ENCODE data around the gene CYTH2. TPM values are rescaled to one million over a fixed set of nuclear protein-coding genes. Genes with fewer than 3 reads are reported as not detected.
"Not testable (repeated sequence)": the region's sequence is repeated elsewhere in the genome, so short reads cannot be mapped to it uniquely, and the experiment has no call there.

CYTH2 gene
- total RNA-seq, 1 experiment from 2014 or later = 32.5 TPM

- Histone ChIP-seq H3K9me3 (ENCODE audit: low read length) (no peaks in the 10 kb centered on the region), H3K4me1 (ENCODE audit: low read length) (no peaks in the 10 kb centered on the region), H2AFZ (ENCODE audit: low read length) (no peak overlapping the region), H3K27ac (ENCODE audit: low read length) (no peak overlapping the region), H4K20me1 (ENCODE audit: insufficient read depth, low read depth, low read length) (no peaks in the 10 kb centered on the region), H3K4me3 (ENCODE audit: low read length) (no peak overlapping the region), H3K9ac (ENCODE audit: low read length) (no peak overlapping the region), H3K79me2 (ENCODE audit: low read length) (no peaks in the 10 kb centered on the region), H3K4me2 (ENCODE audit: low read depth, low read length, poor library complexity, severe bottlenecking) (no peak overlapping the region), H3K36me3 (ENCODE audit: insufficient read depth, low read length) (no peaks in the 10 kb centered on the region), H3K27me3 (ENCODE audit: low read length) (no peaks in the 10 kb centered on the region), H3K9me2 (replicated peaks; ENCODE audit: insufficient read depth, low read length) (no peaks in the 10 kb centered on the region)
- no peak for DNase-seq
Observed at GRCh38 chr19:48483301-48483700, 14.1 kb downstream of the CYTH2 start.

GRCh38 chr19:48484247-48484893 lies 15.2 kb downstream of the CYTH2 start:
- no peak overlapping the region for H3K4me3 ChIP-seq (ENCODE audit: low read length)

DNA sequence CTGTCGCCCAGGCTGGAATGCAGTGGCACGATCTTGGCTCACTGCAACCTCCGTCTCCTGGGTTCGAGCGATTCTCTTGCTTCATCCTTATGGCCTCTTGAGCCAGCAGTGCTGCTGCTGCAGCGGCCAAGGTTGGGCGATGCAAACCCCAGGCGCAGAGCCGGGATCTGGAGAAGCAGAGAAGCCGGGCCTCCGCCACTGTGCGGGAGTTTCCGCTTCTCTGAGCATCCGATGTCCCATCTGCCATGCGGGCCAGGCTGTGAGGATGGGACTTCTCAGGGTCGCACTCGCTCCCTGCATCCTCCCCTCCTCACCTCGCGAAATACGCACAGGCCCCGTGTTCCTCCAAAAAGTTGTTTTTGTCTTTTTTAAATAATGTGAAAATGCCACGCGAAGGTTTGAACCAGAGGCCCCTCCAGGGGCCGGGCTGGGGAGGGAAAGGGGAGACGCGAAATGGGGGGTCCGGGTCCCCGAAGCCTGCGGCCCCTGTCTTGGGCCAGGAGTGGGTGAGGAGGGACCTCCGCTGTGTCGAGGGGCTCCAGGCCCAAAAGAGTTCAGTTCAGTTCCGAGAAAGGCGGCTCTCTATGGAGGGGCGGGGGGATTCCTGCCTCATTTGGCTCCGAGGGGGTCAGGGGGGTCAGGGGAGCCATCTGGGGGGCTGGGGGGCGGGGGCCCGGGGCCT lies 15.9 kb downstream of the CYTH2 start:
- no peak for DNase-seq
- Histone ChIP-seq H3K4me1 (ENCODE audit: low read length) (no peaks in the 10 kb centered on the region), H3K79me2 (ENCODE audit: low read length) (no peaks in the 10 kb centered on the region), H2AFZ (ENCODE audit: low read length) (no peak overlapping the region), H3K9ac (ENCODE audit: low read length) (no peak overlapping the region), H3K27me3 (ENCODE audit: low read length) (no peaks in the 10 kb centered on the region), H3K9me2 (replicated peaks; ENCODE audit: insufficient read depth, low read length) (no peaks in the 10 kb centered on the region), H3K4me3 (ENCODE audit: low read length) (no peak overlapping the region), H3K36me3 (ENCODE audit: insufficient read depth, low read length) (no peaks in the 10 kb centered on the region), H4K20me1 (ENCODE audit: insufficient read depth, low read depth, low read length) (no peaks in the 10 kb centered on the region), H3K27ac (ENCODE audit: low read length) (no peak overlapping the region), H3K4me2 (ENCODE audit: low read depth, low read length, poor library complexity, severe bottlenecking) (no peak overlapping the region), H3K9me3 (ENCODE audit: low read length) (no peaks in the 10 kb centered on the region)

More at GRCh38 chr19:48484247-48484893, 15.2 kb downstream of the CYTH2 start:
- Histone ChIP-seq H3K9me2 (replicated peaks; ENCODE audit: insufficient read depth, low read length) (no peaks in the 10 kb centered on the region), H3K9ac (ENCODE audit: low read length) (no peak overlapping the region), H3K36me3 (ENCODE audit: insufficient read depth, low read length) (no peaks in the 10 kb centered on the region), H3K27ac (ENCODE audit: low read length) (no peak overlapping the region), H3K27me3 (ENCODE audit: low read length) (no peaks in the 10 kb centered on the region), H2AFZ (ENCODE audit: low read length) (no peak overlapping the region), H3K4me2 (ENCODE audit: low read depth, low read length, poor library complexity, severe bottlenecking) (no peak overlapping the region), H4K20me1 (ENCODE audit: insufficient read depth, low read depth, low read length) (no peaks in the 10 kb centered on the region), H3K9me3 (ENCODE audit: low read length) (no peaks in the 10 kb centered on the region), H3K79me2 (ENCODE audit: low read length) (no peaks in the 10 kb centered on the region), H3K4me1 (ENCODE audit: low read length) (no peaks in the 10 kb centered on the region)
- no peak for DNase-seq

DNA sequence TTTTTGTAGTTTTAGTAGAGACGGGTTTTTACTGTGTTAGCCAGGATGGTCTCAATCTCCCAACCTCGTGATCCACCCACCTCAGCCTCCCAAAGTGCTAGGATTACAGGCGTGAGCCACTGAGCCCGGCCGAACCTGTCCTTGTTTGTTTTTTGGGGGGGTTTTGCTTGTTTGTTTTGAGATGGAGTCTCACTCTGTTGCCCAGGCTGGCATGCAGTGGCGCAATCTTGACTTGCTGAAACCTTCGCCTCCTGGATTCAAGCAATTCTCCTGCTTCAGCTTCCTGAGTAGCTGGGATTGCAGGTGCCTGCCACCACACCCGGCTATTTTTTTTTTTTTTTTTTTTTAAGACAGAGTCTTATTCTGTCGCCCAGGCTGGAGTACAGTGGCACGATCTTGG lies 17.5 kb downstream of the CYTH2 start:
- H2AFZ ChIP-seq (ENCODE audit: low read length); H3K4me2 ChIP-seq (ENCODE audit: low read depth, low read length, poor library complexity, severe bottlenecking); H3K9me2 ChIP-seq (replicated peaks; ENCODE audit: insufficient read depth, low read length): not testable (repeated sequence)

DNA sequence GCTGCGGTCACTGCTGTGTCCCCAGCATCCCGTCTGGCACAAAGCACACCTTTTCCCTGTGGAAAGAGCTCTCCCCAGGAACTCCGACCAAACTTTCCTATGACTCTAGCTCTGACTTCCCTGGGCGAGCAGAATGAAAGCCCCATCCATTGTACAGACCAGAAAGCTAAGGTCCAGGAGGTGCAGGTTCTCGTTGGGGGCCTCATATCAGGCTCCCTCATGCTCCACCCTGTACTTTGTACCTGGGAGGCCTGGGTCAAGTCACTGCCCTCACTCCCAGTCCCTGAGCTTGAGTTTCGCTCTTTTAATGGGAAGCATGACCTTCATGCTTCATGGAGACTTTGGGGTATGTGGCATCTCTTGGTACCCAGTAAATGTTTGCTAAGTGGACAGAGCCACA lies 18.4 kb downstream of the CYTH2 start:
- H3K4me2 ChIP-seq (ENCODE audit: low read depth, low read length, poor library complexity, severe bottlenecking) = no peak overlapping the region
- no peak overlapping the region for H3K27ac ChIP-seq (ENCODE audit: low read length)
- H2AFZ ChIP-seq (ENCODE audit: low read length) = no peak overlapping the region
- no peaks in the 10 kb centered on the region for H3K27me3 ChIP-seq (ENCODE audit: low read length)
- no peaks in the 10 kb centered on the region for H3K4me1 ChIP-seq (ENCODE audit: low read length)
- H3K9me3 ChIP-seq (ENCODE audit: low read length) = no peaks in the 10 kb centered on the region
- no peak for DNase-seq
- H3K9ac ChIP-seq (ENCODE audit: low read length) = no peak overlapping the region
- no peak overlapping the region for H3K4me3 ChIP-seq (ENCODE audit: low read length)
- H3K36me3 ChIP-seq (ENCODE audit: insufficient read depth, low read length) = no peaks in the 10 kb centered on the region
- no peaks in the 10 kb centered on the region for H4K20me1 ChIP-seq (ENCODE audit: insufficient read depth, low read depth, low read length)
- H3K9me2 ChIP-seq (replicated peaks; ENCODE audit: insufficient read depth, low read length) = no peaks in the 10 kb centered on the region
- no peaks in the 10 kb centered on the region for H3K79me2 ChIP-seq (ENCODE audit: low read length)

More for the DNA sequence above, 17.5 kb downstream of the CYTH2 start:
- not testable (repeated sequence) for H3K9me3 ChIP-seq (ENCODE audit: low read length); H3K27ac ChIP-seq (ENCODE audit: low read length); DNase-seq; H3K79me2 ChIP-seq (ENCODE audit: low read length); H3K4me1 ChIP-seq (ENCODE audit: low read length); H3K4me3 ChIP-seq (ENCODE audit: low read length); H4K20me1 ChIP-seq (ENCODE audit: insufficient read depth, low read depth, low read length); H3K9ac ChIP-seq (ENCODE audit: low read length); H3K36me3 ChIP-seq (ENCODE audit: insufficient read depth, low read length); H3K27me3 ChIP-seq (ENCODE audit: low read length)

GRCh38 chr19:48487948-48488347 lies 18.8 kb downstream of the CYTH2 start:
- H3K4me1 ChIP-seq (ENCODE audit: low read length) = no peaks in the 10 kb centered on the region
- no peaks in the 10 kb centered on the region for H4K20me1 ChIP-seq (ENCODE audit: insufficient read depth, low read depth, low read length)
- no peak for DNase-seq
- no peaks in the 10 kb centered on the region for H3K9me3 ChIP-seq (ENCODE audit: low read length)
- H3K36me3 ChIP-seq (ENCODE audit: insufficient read depth, low read length) = no peaks in the 10 kb centered on the region
- H3K4me2 ChIP-seq (ENCODE audit: low read depth, low read length, poor library complexity, severe bottlenecking) = no peak overlapping the region
- H3K27ac ChIP-seq (ENCODE audit: low read length) = no peak overlapping the region
- H2AFZ ChIP-seq (ENCODE audit: low read length) = no peak overlapping the region
- H3K4me3 ChIP-seq (ENCODE audit: low read length) = no peak overlapping the region
- H3K9me2 ChIP-seq (replicated peaks; ENCODE audit: insufficient read depth, low read length) = no peaks in the 10 kb centered on the region
- no peaks in the 10 kb centered on the region for H3K79me2 ChIP-seq (ENCODE audit: low read length)
- H3K9ac ChIP-seq (ENCODE audit: low read length) = no peak overlapping the region
- H3K27me3 ChIP-seq (ENCODE audit: low read length) = no peaks in the 10 kb centered on the region

- DNase-seq; H3K4me2 ChIP-seq (ENCODE audit: low read depth, low read length, poor library complexity, severe bottlenecking); H3K27me3 ChIP-seq (ENCODE audit: low read length); H3K79me2 ChIP-seq (ENCODE audit: low read length); H3K4me3 ChIP-seq (ENCODE audit: low read length); H3K27ac ChIP-seq (ENCODE audit: low read length); H4K20me1 ChIP-seq (ENCODE audit: insufficient read depth, low read depth, low read length); H3K9me2 ChIP-seq (replicated peaks; ENCODE audit: insufficient read depth, low read length); H2AFZ ChIP-seq (ENCODE audit: low read length); H3K36me3 ChIP-seq (ENCODE audit: insufficient read depth, low read length); H3K9me3 ChIP-seq (ENCODE audit: low read length); H3K4me1 ChIP-seq (ENCODE audit: low read length); H3K9ac ChIP-seq (ENCODE audit: low read length): not testable (repeated sequence)
Observed at GRCh38 chr19:48488478-48488877, 19.3 kb downstream of the CYTH2 start.

DNA sequence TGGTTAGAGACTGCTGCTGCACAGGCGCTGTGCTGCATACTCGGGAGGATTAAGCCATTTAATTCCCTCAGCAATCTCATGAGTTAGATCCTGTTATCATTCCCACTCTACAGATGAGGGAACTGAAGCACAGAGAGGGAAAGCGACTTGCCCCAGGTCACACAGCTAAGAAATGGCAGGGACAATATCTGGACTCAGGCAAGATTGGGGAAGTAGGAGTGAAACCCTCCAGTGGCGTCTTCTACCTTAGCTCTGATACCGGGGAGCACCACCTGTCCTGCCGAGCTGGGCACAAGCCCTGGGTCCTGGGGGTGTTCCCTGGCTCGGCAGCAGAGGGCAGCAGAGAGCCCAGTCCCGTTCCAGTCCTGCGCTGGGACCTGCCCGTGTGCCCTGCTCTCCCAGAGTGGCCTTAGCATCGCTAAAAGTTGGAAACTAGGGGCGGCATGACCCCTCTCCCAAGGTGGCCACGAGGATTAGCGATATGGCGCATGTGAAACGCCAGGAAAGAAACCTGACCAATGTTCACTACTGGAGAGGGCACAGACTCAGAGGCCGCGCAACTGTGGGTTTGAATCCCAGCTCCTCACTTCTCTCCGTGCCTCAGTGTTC lies 20.5 kb downstream of the CYTH2 start:
- Histone ChIP-seq H3K79me2 (ENCODE audit: low read length) (no peaks in the 10 kb centered on the region), H3K4me3 (ENCODE audit: low read length) (no peak overlapping the region), H3K9ac (ENCODE audit: low read length) (no peak overlapping the region), H4K20me1 (ENCODE audit: insufficient read depth, low read depth, low read length) (no peaks in the 10 kb centered on the region), H3K9me2 (replicated peaks; ENCODE audit: insufficient read depth, low read length) (no peaks in the 10 kb centered on the region), H3K27ac (ENCODE audit: low read length) (no peak overlapping the region), H3K9me3 (ENCODE audit: low read length) (no peaks in the 10 kb centered on the region), H3K36me3 (ENCODE audit: insufficient read depth, low read length) (no peaks in the 10 kb centered on the region), H3K27me3 (ENCODE audit: low read length) (no peaks in the 10 kb centered on the region), H2AFZ (ENCODE audit: low read length) (no peak overlapping the region), H3K4me1 (ENCODE audit: low read length) (no peaks in the 10 kb centered on the region), H3K4me2 (ENCODE audit: low read depth, low read length, poor library complexity, severe bottlenecking) (no peak overlapping the region)
- peak; percentile 90 for DNase-seq
